HL-60/S4 treated with phorbol 12-myristate 13-acetate at 8.2 ng/mL for 4 days and 3 days (cell line): Measurements from ENCODE around the gene BMAL1.

Experiments
- in situ Hi-C: fragments of 300-500 bp; cut with MboI; formaldehyde crosslinking; loops from 2 replicates; pipeline ENCODE4 v1.15.0; 2022; ENCODE audit warnings: low sequenced_read_pairs

BMAL1 gene

DNA sequence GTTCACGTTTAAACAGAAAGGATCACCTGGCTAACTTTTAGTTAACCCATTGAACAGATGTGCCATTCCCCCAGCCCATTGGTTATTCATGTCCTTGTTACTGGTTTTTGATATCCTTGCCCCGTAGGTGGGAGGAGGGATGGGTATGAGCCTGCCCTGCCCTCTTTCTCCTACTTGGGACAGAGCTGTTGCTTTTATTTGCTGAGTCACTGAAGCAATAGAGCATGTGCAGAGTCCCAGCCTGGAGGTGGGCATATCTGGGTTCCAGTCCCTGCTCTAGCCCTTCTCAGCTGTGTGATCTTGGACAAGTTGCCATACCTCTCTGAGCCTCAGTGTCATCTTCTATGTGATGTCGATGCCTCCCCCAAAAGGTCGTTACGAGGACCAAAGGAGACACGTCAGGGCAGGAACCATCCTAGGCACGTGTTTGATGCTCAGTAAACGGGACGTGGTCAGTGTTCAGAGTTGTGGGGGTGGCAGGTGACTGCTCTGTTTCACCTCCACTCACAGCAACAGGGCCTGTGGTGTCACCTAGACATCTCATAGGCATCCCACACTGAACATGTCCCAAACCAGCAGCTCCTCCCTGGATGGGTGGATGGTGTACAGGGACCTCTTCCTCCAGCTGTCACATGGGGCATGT lies 61.0 kb downstream of the BMAL1 start:
- in situ Hi-C loops, result loop anchor here (25.0 kb wide), 1 partner anchor 126 kb away; no protein-coding TSS in a partner anchor

DNA sequence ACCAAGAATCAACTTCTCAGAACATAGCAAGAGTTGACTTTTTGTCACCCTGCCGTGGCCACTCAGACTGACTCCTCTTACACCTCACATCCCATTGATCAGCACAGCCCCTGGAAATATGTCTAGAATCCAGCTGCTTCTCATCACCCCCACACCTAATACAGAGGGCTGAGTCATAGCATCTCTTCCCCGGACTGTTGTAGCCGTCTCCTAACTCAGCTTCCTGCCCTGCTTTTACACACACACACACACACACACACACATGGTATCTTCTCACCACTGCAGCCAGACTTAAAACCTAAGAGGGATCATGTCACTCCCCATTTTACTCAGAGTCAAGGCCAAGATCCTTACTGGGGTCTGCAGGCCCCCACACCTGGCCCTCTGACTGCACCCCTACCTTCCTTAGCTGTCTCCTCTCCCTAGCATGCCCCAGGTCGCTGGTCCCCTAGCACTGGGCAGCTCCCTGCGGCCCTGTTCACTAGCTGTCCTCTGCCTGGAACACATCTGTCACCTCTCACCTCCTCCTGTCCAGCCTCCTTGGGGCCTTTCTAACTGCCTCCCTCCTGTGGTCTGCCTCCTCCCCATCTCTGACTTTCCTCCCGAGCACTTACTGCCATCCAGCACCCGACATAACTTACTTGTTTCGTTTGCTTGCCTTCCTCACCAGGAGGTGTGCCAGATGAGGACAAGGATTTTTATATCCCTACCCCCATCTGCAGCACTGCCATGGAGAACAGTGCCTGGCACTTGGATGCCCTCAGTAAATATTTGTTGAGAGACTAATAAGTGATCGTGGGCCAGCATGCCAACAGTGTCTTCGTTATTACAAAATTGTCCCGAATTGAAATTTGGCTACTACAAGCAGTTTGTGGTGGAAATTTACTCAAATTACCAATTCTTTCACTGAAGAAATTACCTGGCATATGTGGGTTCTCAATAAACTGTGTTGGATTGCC lies 61.9 kb downstream of the BMAL1 start:
- in situ Hi-C loops, result loop anchor here (25.0 kb wide), 1 partner anchor 127 kb away; no protein-coding TSS in a partner anchor

DNA sequence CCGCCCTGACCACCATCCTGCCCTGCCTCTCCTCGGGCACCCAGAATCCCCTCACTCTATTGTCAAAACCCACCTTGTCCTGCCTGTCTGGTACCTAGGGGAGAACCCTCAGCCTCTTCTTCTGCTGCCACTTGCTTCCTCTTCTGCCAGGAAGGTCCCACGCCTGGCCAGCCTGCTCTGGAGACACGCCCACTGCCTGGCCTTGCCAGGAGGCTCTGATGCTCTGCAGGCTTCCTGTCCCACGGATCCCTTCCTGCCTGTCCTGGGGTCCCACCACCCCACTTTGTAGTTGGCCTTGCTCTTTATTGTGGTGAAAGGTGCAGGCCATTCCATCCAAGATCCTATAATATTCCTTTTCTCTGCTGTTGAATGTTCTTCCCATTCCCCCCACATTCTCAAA lies 63.4 kb downstream of the BMAL1 start:
- in situ Hi-C loops, result loop anchor here (25.0 kb wide), 1 partner anchor 129 kb away; no protein-coding TSS in a partner anchor

DNA sequence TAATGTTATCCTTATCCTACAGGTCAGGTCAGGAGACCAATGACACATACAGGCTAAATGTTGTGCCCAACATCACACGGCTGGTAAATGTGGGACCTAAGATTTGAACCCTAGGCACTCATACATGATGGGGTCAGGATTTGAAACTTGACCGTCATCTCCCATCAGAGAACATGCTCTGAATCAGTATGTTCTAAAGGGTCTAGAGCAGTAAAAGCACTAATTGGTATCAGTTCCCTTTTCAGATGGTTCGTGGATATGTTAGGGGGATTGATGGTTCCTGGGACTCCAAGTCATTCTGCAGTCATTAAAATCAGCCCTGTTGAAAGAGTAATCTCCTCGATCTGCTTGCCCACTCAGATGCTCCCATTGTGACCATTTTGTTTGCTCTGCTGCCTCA lies 65.5 kb downstream of the BMAL1 start:
- in situ Hi-C loops, result loop anchor here (25.0 kb wide), 1 partner anchor 131 kb away; no protein-coding TSS in a partner anchor

DNA sequence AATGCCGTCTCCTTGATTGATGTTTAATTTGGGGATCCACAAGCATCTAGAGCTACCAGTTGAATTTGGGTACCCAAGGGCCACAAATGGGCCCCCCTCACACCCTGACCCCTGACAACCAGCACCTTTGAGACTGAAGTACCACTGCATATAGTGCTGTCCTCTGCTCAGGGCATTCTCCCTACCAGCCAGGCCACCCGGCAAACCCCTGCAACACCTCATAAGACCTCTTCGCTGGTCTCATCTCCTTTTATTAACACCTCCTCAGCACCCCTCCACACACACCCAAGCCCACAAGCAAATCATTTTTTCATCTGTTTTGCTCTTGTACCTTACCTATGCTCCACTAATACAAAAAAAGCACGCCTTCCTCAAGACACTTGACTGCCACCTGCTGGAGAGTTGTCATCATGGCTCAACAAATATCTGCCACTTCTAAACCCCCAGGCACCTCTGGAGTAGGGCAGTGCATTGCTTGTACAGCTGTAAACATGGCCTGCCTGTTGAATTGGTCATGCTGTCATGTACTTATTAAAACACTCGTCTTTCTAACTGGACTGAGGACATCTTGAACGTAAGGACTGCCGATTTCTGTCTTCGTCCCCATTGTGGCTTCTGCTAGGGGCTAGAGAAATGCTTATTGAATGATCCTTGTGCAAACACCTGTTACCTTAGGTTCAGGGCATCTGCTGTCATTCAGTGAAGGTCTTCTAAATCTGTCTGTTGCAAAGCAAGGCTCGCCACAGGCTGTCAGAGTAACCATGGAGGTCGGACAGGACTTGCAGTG lies 66.5 kb downstream of the BMAL1 start:
- in situ Hi-C loops, result loop anchor here (25.0 kb wide), 1 partner anchor 132 kb away; no protein-coding TSS in a partner anchor

DNA sequence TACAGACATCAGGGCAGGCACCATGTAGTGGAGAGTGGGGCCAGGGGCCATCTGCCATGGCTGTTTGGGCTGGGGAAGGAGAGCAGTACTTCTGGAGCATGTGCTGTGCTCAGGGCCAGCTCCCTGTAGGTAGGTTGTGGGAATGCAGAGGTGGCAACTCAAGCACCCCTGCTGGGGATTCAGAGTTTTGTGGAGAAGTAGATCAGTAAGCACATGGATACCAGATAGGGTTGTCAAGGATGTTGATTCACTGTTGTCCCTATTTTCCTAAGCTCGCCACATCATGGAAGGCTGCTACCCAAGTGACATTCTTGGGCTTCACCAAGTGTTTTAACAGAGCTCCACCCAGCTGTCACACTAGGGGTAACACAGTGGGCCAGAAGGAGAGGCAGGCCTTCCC lies 67.2 kb downstream of the BMAL1 start:
- in situ Hi-C loops, result loop anchor here (25.0 kb wide), 1 partner anchor 133 kb away; no protein-coding TSS in a partner anchor

DNA sequence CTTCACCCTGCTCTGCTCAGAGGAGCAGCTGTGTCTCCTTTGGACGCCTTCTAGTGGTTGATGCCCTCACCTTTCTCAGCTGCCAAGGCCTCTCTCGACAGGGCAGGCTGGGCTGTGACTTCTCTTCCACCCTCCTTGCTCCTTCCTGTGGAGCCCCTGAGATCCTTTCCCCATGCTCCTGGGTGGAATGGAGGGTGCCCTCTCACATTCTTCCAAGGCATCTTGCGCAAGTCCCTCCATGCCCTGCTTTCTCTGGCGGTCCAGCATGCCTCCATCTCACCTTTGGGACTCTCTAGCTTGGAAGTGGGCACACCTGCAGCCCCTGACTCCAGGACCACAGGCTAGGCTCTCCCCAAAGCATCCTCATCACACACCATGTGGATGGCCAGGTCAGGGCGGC lies 68.9 kb downstream of the BMAL1 start:
- in situ Hi-C loops, result loop anchor here (25.0 kb wide), 1 partner anchor 134 kb away; no protein-coding TSS in a partner anchor

DNA sequence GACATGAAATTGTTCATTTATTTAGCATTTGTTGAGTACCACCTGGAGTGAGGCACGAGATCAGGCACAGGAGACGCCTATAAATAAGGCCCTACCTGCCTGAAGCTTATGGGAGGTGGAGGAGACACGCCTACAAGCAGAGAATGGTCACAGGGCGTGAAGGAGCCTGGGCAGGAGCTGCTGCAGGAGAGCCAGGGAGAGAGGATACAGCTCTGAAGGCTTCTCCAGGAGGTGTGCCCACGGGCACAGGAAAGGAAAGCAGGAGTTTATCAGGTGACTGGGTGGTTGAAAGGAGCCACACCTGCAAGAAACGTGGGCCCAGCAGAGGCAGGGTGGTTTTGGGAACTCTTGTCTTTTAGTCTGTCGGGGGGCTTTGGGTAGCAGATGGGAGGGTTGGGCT lies 70.3 kb downstream of the BMAL1 start:
- in situ Hi-C loops, result loop anchor here (25.0 kb wide), 1 partner anchor 136 kb away; no protein-coding TSS in a partner anchor

DNA sequence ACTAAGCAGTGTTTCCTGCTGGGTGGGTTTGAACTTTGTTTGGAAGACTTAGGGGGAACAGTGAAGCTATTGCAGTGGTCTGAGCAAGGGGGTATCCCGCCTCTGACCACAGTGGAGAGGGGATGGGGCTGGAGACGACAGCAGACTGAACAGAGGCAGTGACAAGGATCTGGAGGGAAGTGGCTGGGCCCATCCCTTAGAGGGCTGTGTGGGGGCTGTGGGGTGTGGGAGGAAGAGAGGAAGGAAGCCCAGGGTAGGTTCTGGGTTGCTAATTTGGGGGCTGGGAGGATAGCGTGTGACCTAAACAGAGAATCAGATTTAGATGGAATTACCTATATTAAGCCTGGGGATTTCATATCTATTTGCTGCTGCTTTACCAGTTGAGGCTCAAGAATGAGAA lies 70.7 kb downstream of the BMAL1 start:
- in situ Hi-C loops, result loop anchor here (25.0 kb wide), 1 partner anchor 136 kb away; no protein-coding TSS in a partner anchor

DNA sequence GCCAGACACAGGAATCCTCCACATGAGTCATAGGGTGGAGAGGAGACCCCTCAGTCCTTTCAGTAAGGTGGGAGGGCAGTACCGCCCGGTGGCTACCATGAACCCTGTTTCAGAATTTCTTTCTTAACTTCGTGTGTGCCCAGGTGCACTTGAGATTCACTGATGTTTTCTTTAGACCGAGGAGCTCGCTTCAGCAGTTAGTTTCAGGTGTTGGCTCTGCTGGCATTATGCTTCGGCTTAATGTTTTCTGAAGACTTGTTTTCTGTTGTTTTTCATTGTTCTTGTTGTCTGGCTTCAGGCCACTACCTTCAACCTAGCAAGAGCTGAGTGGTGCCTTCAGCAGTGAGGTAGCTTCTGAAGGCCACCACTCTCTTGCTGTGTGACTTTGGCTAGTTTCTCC lies 71.5 kb downstream of the BMAL1 start:
- in situ Hi-C loops, result loop anchor here (25.0 kb wide), 1 partner anchor 137 kb away; no protein-coding TSS in a partner anchor

DNA sequence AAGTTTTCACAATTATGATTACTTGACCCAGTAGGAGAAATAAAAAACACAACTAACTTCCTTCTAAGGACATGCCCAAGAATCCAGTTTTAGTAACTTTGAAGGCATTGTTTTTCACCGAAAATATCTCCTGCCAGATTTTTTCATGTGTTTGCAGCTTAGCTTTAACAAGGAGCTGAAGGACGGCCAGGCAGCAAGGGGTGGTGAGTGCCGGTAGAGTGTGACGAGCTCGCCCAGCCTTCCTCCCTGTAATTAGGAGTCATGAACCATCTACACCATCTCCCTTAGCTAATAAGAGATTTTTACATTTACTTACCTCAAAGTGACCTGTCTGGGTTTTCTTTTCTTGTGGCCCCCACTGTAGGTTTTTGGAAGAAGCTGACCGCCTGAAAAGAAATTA lies 72.0 kb downstream of the BMAL1 start:
- in situ Hi-C loops, result loop anchor here (25.0 kb wide), 1 partner anchor 137 kb away; no protein-coding TSS in a partner anchor

DNA sequence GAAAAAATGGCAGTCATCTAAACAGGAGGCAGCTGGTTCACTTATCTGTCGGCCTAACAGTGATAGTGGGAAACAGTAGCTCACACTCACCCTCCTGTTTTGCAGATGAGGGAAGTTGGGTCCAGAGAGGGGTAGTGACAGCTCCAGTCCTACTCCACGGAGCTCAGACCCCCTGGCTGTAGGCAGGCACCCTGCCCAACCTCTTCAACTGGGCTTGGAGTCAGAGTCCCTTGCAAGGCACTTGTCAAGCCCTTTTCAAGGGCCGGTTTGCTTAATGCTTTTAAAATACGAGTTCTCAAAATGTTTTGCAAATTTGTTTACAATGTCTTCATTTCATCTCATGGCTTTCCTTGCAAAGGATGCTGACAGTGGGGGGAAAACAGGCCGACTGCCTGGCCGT lies 75.1 kb downstream of the BMAL1 start:
- in situ Hi-C loops, result no loop called here

DNA sequence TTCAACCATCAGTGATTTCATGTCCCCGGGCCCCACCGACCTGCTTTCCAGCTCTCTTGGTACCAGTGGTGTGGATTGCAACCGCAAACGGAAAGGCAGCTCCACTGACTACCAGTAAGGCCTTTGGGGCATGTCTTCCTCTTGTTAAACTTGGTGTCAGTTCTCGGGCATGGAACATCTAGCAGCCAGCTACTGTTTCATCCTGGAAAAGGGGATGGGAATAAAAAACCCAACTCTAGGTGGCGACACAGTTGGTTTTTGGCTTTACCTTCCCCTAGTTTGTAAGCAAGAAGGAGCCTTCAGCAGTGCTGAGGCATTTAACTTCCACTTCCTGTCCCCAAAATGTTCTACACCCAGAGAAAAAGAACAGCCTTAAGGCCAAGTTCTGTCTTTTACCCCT lies 76.7 kb downstream of the BMAL1 start:
- in situ Hi-C loops, result no loop called here

DNA sequence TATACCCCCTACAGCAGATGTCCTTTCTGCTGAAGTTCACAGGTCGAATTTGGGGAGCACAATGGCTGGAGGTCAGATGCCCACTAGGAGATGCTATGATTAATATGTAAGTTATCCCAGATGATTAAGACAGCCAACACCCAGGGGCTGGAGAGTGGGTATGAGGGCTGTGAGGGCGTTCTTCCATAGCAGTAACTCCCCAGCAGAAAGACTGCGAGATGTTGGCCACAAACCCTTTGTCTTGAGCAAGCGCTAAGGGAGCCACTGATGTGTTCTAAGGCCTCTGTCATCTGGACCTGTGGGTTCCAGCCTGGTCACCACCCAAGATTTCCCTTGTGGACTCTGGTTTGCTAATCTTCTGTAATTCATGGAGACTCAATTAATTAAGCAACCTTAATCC lies 77.6 kb downstream of the BMAL1 start:
- in situ Hi-C loops, result no loop called here

DNA sequence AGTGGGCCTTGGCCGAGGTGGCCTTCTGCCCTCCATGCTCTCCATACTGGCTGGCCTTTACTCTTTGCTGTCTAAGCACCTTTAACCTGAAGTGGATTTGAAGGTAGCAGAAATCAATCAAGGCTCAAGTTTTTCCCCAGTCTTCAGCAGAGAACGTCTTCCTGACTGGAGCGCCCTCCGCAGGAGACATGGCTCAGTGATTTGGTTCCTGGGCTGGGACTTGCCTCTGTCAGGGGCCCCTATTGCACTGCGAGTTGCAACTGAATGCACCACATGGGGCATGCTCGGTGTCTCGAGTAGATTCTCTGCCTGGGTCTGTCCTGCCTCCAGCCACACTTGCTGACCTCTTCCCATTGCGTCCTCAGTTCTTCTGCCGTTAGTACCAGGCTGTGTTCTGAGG lies 79.6 kb downstream of the BMAL1 start:
- in situ Hi-C loops, result no loop called here

DNA sequence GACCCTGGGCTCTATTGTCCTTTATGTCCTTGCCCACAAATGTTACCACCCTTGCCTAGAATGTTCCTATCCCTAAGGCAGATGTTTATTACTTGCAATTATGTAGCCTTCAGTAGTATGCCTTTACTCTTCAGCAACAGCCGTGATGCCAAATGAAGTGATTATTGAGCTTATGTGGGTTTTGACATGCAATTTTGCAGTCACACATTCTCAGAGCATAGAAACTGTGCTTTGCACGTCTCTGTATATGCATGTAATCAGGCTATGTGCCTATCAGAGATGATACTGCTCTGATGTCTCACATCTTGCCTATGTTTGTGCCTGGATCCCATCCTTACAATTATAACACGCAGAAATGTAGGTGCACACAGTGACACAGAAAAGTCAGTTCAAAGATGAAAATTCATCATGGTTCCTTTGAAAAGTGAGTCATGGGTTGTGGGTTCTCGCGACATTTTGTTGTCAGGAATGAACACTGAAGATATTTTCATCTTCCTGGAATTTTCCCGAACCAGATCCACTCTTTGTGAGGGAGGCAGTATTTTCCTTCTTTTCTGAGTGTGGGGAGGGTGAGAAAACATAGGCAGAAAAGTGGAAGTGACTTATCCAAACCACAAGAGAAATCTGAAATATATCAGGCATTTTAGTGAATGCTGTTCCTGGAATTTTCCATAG lies 81.1 kb downstream of the BMAL1 start:
- in situ Hi-C loops, result no loop called here

DNA sequence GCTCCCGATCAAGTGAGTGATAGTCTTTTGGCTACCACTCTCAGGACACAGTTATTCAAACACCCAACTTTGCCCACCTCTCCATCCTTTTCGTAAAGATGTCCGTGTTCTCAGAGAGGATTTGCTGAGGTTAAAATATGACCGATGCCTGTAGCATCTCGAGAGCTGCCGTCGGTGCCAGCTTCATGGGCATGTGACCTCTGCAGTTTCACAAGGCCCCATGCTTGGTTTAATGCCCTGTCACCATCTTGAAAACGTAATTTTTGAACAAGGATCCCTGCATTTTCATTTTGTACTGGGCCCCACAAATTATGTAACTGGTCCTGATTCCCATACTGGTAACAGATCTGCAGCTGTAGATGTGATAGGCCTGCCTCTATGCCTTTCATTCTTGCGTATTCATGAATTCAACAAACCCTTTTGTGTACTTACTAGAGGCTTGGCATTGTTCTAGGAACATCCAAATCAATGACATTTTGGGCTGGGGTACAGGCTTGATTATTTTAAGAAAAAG lies 85.1 kb downstream of the BMAL1 start:
- in situ Hi-C loops, result no loop called here

DNA sequence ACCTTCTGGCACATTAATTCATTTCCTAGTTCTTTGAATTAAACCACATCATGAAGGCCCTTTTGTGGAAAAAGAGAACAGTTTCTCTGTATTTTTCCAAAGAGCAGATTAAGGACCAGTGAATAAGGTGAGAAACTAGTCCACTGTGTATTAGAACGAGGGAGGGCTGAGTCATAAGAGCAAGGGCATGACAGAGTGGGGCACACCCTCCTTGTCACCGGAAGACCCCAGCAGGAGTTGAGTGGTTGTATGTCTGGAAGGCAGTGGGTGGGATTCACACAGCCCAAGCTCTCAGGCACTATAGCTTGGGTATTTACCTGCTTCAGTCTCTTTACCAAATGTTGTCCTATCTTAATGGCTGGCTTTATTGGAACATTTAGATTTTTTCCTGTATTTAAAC lies 86.8 kb downstream of the BMAL1 start:
- in situ Hi-C loops, result no loop called here

DNA sequence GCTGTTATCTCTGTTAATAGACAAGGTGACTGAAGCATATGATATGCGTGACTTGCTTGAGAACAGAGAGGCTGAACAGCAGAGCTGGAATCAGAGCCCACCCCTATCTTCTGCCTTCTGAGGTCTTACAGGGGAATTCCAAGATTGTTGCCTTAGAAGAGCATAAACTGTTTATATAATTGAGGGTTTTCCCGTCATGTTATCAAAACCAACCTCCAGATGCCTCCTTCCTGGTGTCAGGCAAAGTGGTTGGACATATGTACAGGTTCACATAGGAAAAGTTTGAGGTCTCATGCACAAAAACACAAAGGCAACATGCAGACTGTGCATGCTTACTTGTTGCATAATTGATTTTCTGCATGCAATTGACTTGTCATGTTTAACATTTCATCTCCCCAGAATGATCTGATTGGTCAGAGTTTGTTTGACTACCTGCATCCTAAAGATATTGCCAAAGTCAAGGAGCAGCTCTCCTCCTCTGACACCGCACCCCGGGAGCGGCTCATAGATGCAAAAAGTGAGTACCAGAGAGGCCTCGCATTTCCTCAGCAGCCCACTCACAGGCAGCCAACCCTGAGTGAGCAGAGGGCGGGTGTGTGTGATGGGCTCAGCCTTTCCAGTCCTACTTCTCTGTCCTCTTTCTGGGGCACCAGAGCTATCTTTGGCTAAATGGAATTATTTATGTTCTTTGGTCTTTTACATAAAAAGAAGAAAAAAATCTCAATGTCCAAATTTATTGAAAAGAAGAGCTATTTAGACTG lies 88.9 kb downstream of the BMAL1 start:
- in situ Hi-C loops, result no loop called here
